ENCODE data around the gene RPF1.

Gene RPF1

GRCh38 chr1:84510668-84511067 lies 31.6 kb downstream of the RPF1 start (continued):
- TF ChIP-seq, protein P1, sequence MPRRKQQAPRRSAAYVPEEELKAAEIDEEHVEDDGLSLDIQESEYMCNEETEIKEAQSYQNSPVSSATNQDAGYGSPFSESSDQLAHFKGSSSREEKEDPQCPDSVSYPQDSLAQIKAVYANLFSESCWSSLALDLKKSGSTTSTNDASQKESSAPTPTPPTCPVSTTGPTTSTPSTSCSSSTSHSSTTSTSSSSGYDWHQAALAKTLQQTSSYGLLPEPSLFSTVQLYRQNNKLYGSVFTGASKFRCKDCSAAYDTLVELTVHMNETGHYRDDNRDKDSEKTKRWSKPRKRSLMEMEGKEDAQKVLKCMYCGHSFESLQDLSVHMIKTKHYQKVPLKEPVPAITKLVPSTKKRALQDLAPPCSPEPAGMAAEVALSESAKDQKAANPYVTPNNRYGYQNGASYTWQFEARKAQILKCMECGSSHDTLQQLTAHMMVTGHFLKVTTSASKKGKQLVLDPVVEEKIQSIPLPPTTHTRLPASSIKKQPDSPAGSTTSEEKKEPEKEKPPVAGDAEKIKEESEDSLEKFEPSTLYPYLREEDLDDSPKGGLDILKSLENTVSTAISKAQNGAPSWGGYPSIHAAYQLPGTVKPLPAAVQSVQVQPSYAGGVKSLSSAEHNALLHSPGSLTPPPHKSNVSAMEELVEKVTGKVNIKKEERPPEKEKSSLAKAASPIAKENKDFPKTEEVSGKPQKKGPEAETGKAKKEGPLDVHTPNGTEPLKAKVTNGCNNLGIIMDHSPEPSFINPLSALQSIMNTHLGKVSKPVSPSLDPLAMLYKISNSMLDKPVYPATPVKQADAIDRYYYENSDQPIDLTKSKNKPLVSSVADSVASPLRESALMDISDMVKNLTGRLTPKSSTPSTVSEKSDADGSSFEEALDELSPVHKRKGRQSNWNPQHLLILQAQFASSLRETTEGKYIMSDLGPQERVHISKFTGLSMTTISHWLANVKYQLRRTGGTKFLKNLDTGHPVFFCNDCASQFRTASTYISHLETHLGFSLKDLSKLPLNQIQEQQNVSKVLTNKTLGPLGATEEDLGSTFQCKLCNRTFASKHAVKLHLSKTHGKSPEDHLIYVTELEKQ (tag by site-specific recombination; IDR thresholded peaks at IDR 0.05; ENCODE audit: borderline replicate concordance) = 0 out of 2 replicates have a peak, but pooled peaks have one; percentile 22
- TF ChIP-seq ZBTB1 (tag by site-specific recombination; IDR thresholded peaks at IDR 0.05) (no peak), ZFP69B (tag by site-specific recombination; IDR thresholded peaks at IDR 0.05) (peak; percentile 36; the same call in 1 of the 2 replicates), ZNF529 (tag by site-specific recombination; IDR thresholded peaks at IDR 0.05; ENCODE audit: insufficient replicate concordance) (no peak), ZNF214 (tag by site-specific recombination; IDR thresholded peaks at IDR 0.05; ENCODE audit: borderline replicate concordance) (no peak), ZNF677 (tag by site-specific recombination; IDR thresholded peaks at IDR 0.05) (no peak), GLI4 (tag by site-specific recombination; IDR thresholded peaks at IDR 0.05) (no peak), SETDB1 (IDR thresholded peaks at IDR 0.05; ENCODE audit: insufficient read length, low read length) (peak; percentile 80), ZNF623 (tag by site-specific recombination; IDR thresholded peaks at IDR 0.05) (no peak), ZBTB7A (tag by site-specific recombination; IDR thresholded peaks at IDR 0.05; ENCODE audit: low read depth) (no peak), YY2 (tag by site-specific recombination; IDR thresholded peaks at IDR 0.05) (peak; percentile 48; the same call in 1 of the 2 replicates), ZFP37 (tag by site-specific recombination; IDR thresholded peaks at IDR 0.05) (no peak)
- TF ChIP-seq, protein P2, sequence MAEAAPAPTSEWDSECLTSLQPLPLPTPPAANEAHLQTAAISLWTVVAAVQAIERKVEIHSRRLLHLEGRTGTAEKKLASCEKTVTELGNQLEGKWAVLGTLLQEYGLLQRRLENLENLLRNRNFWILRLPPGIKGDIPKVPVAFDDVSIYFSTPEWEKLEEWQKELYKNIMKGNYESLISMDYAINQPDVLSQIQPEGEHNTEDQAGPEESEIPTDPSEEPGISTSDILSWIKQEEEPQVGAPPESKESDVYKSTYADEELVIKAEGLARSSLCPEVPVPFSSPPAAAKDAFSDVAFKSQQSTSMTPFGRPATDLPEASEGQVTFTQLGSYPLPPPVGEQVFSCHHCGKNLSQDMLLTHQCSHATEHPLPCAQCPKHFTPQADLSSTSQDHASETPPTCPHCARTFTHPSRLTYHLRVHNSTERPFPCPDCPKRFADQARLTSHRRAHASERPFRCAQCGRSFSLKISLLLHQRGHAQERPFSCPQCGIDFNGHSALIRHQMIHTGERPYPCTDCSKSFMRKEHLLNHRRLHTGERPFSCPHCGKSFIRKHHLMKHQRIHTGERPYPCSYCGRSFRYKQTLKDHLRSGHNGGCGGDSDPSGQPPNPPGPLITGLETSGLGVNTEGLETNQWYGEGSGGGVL (tag by site-specific recombination; IDR thresholded peaks at IDR 0.05) = no peak
- TF ChIP-seq, protein P3, sequence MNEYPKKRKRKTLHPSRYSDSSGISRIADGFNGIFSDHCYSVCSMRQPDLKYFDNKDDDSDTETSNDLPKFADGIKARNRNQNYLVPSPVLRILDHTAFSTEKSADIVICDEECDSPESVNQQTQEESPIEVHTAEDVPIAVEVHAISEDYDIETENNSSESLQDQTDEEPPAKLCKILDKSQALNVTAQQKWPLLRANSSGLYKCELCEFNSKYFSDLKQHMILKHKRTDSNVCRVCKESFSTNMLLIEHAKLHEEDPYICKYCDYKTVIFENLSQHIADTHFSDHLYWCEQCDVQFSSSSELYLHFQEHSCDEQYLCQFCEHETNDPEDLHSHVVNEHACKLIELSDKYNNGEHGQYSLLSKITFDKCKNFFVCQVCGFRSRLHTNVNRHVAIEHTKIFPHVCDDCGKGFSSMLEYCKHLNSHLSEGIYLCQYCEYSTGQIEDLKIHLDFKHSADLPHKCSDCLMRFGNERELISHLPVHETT (tag by site-specific recombination; IDR thresholded peaks at IDR 0.05) = peak; percentile 83

GRCh38 chr1:84524590-84524989 lies 45.5 kb downstream of the RPF1 start:
- H3K4me3 ChIP-seq (ENCODE audit: low read depth, low read length) = no peak overlapping the region
- CTCF ChIA-PET = no interaction called here
- H3K9me3 ChIP-seq (ENCODE audit: control insufficient read depth, insufficient read depth, low read depth, low read length) = no peaks in the 10 kb centered on the region
- POLR2A ChIA-PET = no interaction called here
- peaks cover 0 to 3% of the 10 kb centered on the region in 2 experiments; a peak in 1 of 3 replicates for H3K36me3 ChIP-seq (ENCODE audit: control insufficient read depth in 2 of 2, insufficient read depth in 1 of 2, low read length in 2 of 2)
- H3K4me1 ChIP-seq (ENCODE audit: control insufficient read depth, insufficient read depth, low read length) = no peaks in the 10 kb centered on the region
- no peak overlapping the region for H3K27ac ChIP-seq (ENCODE audit: extremely low read depth, low read depth, low read length)
- TF ChIP-seq ZNF138 (tag by site-specific recombination; IDR thresholded peaks at IDR 0.05; ENCODE audit: borderline replicate concordance) (no peak), ATF2 (tag by site-specific recombination; IDR thresholded peaks at IDR 0.05; ENCODE audit: low read depth) (no peak), ZNF423 (tag by site-specific recombination; IDR thresholded peaks at IDR 0.05) (no peak), ZNF239 (tag by site-specific recombination; IDR thresholded peaks at IDR 0.05) (no peak), HOXA7 (CRISPR knock-in tag; IDR thresholded peaks at IDR 0.05; ENCODE audit: borderline replicate concordance) (no peak), ZNF529 (tag by site-specific recombination; IDR thresholded peaks at IDR 0.05; ENCODE audit: insufficient replicate concordance) (no peak), ZNF629 (tag by site-specific recombination; IDR thresholded peaks at IDR 0.05) (no peak), ZNF785 (tag by site-specific recombination; IDR thresholded peaks at IDR 0.05) (no peak), MZF1 (tag by site-specific recombination; IDR thresholded peaks at IDR 0.05; ENCODE audit: borderline replicate concordance) (no peak), ZNF112 (tag by site-specific recombination; IDR thresholded peaks at IDR 0.05) (no peak), WT1 (tag by site-specific recombination; IDR thresholded peaks at IDR 0.05) (no peak), ZNF473 (tag by site-specific recombination; IDR thresholded peaks at IDR 0.05) (no peak), ZNF670 (tag by site-specific recombination; IDR thresholded peaks at IDR 0.05; ENCODE audit: low read depth) (no peak), ZNF664 (tag by site-specific recombination; IDR thresholded peaks at IDR 0.05) (no peak), ZNF501 (tag by site-specific recombination; IDR thresholded peaks at IDR 0.05) (no peak), KLF1 (tag by site-specific recombination; IDR thresholded peaks at IDR 0.05) (no peak)
- TF ChIP-seq, protein P4, sequence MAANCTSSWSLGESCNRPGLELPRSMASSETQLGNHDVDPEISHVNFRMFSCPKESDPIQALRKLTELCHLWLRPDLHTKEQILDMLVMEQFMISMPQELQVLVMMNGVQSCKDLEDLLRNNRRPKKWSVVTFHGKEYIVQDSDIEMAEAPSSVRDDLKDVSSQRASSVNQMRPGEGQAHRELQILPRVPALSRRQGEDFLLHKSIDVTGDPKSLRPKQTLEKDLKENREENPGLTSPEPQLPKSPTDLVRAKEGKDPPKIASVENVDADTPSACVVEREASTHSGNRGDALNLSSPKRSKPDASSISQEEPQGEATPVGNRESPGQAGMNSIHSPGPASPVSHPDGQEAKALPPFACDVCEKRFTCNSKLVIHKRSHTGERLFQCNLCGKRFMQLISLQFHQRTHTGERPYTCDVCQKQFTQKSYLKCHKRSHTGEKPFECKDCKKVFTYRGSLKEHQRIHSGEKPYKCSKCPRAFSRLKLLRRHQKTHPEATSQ (tag by site-specific recombination; IDR thresholded peaks at IDR 0.05) = no peak
